OCI-LY1 (cell line): Measurements from ENCODE around the gene NDUFA11.
"Not testable (repeated sequence)": the region's sequence is repeated elsewhere in the genome, so short reads cannot be mapped to it uniquely, and the experiment has no call there.

ENCODE experiments used
- EZH2 ChIP-seq: fragments of 200-600 bp; sonication (generic), shearing (Covaris generic); IDR thresholded peaks from 2 replicates; pipeline ENCODE4 v1.8.0; 2017; ENCODE audit warnings: borderline replicate concordance, mixed run types, mild to moderate bottlenecking, antibody characterized with exemption, low read length, moderate library complexity, mixed read lengths
- TF ChIP-seq, protein P1 (sequence below): fragments of 200-600 bp; sonication (generic), shearing (Covaris generic); IDR thresholded peaks from 2 replicates; pipeline ENCODE4 v1.5.1; 2017; ENCODE audit warnings: mild to moderate bottlenecking, antibody characterized with exemption, low read length, moderate library complexity, mixed read lengths

DNA sequence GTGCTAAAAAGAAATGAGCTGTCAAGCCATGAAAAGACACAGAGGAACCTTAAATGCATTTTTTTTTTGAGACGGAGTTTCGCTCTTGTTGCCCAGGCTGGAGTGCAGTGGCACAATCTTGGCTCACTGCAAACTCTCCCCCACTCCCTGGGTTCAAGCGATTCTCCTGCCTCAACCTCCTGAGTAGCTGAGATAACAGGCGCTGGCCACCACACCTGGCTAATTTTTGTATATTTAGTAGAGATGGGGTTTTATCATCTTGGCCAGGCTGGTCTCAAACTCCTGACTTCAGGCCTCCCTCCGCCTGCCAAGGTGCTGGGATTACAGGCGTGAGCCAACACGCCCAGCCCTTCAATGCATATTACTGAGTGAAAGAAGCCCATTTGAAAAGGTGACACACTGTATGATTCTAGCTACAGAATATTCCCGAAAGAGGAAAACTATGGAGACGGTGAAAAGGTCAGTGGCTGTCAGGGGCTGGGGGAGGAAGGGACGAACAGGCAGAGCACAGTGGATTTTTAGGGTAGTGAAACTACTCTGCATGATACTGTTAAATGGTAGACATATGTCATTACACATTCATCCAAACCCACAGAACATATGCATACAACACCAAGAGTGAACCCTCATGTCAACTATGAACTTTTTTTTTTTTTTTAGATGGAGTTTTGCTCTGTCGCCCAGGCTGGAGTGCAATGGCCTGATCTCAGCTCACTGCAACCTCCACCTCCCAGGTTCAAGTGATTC lies 19.4 kb downstream of the NDUFA11 start:
- TF ChIP-seq, protein P1, sequence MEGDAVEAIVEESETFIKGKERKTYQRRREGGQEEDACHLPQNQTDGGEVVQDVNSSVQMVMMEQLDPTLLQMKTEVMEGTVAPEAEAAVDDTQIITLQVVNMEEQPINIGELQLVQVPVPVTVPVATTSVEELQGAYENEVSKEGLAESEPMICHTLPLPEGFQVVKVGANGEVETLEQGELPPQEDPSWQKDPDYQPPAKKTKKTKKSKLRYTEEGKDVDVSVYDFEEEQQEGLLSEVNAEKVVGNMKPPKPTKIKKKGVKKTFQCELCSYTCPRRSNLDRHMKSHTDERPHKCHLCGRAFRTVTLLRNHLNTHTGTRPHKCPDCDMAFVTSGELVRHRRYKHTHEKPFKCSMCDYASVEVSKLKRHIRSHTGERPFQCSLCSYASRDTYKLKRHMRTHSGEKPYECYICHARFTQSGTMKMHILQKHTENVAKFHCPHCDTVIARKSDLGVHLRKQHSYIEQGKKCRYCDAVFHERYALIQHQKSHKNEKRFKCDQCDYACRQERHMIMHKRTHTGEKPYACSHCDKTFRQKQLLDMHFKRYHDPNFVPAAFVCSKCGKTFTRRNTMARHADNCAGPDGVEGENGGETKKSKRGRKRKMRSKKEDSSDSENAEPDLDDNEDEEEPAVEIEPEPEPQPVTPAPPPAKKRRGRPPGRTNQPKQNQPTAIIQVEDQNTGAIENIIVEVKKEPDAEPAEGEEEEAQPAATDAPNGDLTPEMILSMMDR, result not testable (repeated sequence)
- not testable (repeated sequence) for TF ChIP-seq EZH2
